ENCODE data around the gene CCDC171.

- TF ChIP-seq EP300 (conservative IDR thresholded peaks at IDR 0.05; ENCODE audit: poor library complexity, severe bottlenecking) (no peak), CTCF (IDR thresholded peaks at IDR 0.05; ENCODE audit: poor library complexity, severe bottlenecking) (no peak), RAD21 (conservative IDR thresholded peaks at IDR 0.05) (no peak), SMC3 (conservative IDR thresholded peaks at IDR 0.05; ENCODE audit: poor library complexity) (no peak), POLR2AphosphoS5 (IDR thresholded peaks at IDR 0.05) (no peak), TAF1 (IDR thresholded peaks at IDR 0.05; ENCODE audit: low read depth) (no peak)
Measured at GRCh38 chr9:15509931-15510788, 42.7 kb upstream of the CCDC171 start.
